GM21447 (cell line): ENCODE results near the gene YARS1.

Experiments used
- ATAC-seq: cut with Tn5 transposase; IDR thresholded peaks from one replicate; pipeline ENCODE4 v1.9.1; 2021; ENCODE audit not compliant: unreplicated experiment

YARS1 gene

GRCh38 chr1:32817159-32817814, at the start of gene YARS1, which contains the start of gene S100PBP:
Gene YARS1 (minus strand): TSS chr1:32817358. CDS start chr1:32817244, 114 bp downstream.
Gene S100PBP (plus strand): TSS chr1:32817653. CDS start chr1:32826100, 8,447 bp downstream.
- peak; percentile 71 for ATAC-seq

GRCh38 chr1:32865639-32866405, 48.7 kb upstream of the YARS1 start:
- no peak for ATAC-seq

- ATAC-seq: no peak
Measured at GRCh38 chr1:32864375-32865019, 47.3 kb upstream of the YARS1 start.

- no peak for ATAC-seq
Measured at GRCh38 chr1:32863881-32864245, 46.7 kb upstream of the YARS1 start.

GRCh38 chr1:32863218-32863880, 46.2 kb upstream of the YARS1 start:
- no peak for ATAC-seq

- ATAC-seq: no peak
Measured at GRCh38 chr1:32861904-32862695, 44.9 kb upstream of the YARS1 start.

GRCh38 chr1:32860566-32860965, 43.4 kb upstream of the YARS1 start:
- no peak for ATAC-seq

- no peak for ATAC-seq
Measured at GRCh38 chr1:32859915-32860314, 42.8 kb upstream of the YARS1 start.

- no peak for ATAC-seq
Measured at GRCh38 chr1:32858791-32859190, 41.6 kb upstream of the YARS1 start.

- ATAC-seq: no peak
Measured at GRCh38 chr1:32858136-32858535, 41.0 kb upstream of the YARS1 start.

GRCh38 chr1:32855861-32856617, 38.9 kb upstream of the YARS1 start:
- ATAC-seq: no peak

GRCh38 chr1:32848354-32849063, 31.4 kb upstream of the YARS1 start:
- ATAC-seq: no peak

GRCh38 chr1:32831878-32832277, 14.7 kb upstream of the YARS1 start:
- ATAC-seq: no peak

GRCh38 chr1:32830092-32830852, 13.1 kb upstream of the YARS1 start:
- no peak for ATAC-seq

GRCh38 chr1:32828341-32828740, 11.2 kb upstream of the YARS1 start:
- ATAC-seq: no peak

- no peak for ATAC-seq
Measured at GRCh38 chr1:32825181-32825580, 8.0 kb upstream of the YARS1 start.

- peak; percentile 45 for ATAC-seq
Measured at GRCh38 chr1:32818804-32819541, 1.8 kb upstream of the YARS1 start.
